ENCODE data around the gene NLGN4Y. TPM values are rescaled to one million over a fixed set of nuclear protein-coding genes. Genes with fewer than 3 reads are reported as not detected.

Gene NLGN4Y
- total and polyA plus RNA-seq, 10 of the 15 experiments (the other 5 are each of a cell fraction or from before 2014, with no cell fraction given), result not detected

DNA sequence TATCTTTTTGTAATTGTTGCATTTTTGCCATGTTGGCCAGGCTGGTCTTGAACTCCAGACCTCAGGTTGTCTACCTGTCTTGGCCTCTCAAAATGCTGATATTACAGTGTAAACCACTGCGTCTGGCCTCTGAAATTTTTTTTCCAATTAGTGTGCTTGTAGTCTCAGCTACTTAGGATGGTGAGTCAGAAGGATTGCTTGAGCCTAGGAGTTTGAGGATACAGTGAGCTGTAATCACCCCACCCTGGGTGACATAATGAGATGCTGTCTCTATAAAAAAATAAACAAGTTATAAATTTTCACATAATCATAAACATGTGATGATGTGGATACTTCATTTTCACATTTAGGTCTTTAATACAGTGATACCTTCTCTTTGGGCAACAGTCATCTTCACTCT, 154.9 kb downstream of the NLGN4Y start (continued):
- no peak for TF ChIP-seq IRF5 (IDR thresholded peaks at IDR 0.05; ENCODE audit: borderline replicate concordance)
- no peak for TF ChIP-seq MLLT1 (IDR thresholded peaks at IDR 0.05)
- TF ChIP-seq, protein P1, sequence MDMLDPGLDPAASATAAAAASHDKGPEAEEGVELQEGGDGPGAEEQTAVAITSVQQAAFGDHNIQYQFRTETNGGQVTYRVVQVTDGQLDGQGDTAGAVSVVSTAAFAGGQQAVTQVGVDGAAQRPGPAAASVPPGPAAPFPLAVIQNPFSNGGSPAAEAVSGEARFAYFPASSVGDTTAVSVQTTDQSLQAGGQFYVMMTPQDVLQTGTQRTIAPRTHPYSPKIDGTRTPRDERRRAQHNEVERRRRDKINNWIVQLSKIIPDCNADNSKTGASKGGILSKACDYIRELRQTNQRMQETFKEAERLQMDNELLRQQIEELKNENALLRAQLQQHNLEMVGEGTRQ (IDR thresholded peaks at IDR 0.05; ENCODE audit: borderline replicate concordance, low read depth, low read length), result no peak
- TF ChIP-seq ZNF24 (IDR thresholded peaks at IDR 0.05), result no peak
- no peak for TF ChIP-seq BRCA1 (IDR thresholded peaks at IDR 0.05; ENCODE audit: low read depth, low read length)
- no peak for TF ChIP-seq KDM1A (IDR thresholded peaks at IDR 0.05; ENCODE audit: borderline replicate concordance)

DNA sequence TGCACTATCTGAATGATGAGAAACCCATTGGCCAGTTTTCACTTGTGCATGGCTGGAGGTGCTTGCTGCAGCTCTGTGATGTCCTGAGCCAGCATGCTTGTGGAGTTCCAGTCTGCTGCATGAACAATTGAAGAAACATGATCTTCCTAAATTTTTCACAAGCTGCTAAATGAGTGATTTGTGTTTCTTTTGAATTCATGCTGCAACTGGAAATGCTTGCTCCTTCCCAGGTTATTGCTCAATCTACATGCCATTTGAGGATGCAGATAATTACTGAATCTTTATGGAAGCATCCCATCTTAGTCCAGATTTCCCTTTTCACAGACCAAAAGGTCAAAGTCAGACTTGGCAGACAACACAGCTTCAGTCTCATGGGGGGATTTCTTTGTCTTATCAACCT, 170.2 kb downstream of the NLGN4Y start:
- SMC1A ChIA-PET (ENCODE audit: uncharacterized antibody, unreplicated experiment), result no interaction called here
- in situ Hi-C loops (cut with MboI), result no loop called here
- CTCF ChIA-PET, result no interaction called here
- POLR2A ChIA-PET, result no interaction called here
- intact Hi-C loops (cut with micrococcal nuclease; ENCODE audit: unreplicated experiment), result no loop called here
- Histone ChIP-seq H3K79me2 (ENCODE audit: control insufficient read depth, insufficient read depth, low read length) (no peaks in the 10 kb centered on the region), H3K27ac (ENCODE audit: control insufficient read depth, insufficient read depth) (no peak overlapping the region), H3K9me3 (replicated peaks; ENCODE audit: control insufficient read depth, insufficient read depth, low read length) (no peaks in the 10 kb centered on the region), H3K4me3 (no peak overlapping the region), H3K4me2 (ENCODE audit: control insufficient read depth, insufficient read depth) (no peak overlapping the region), H3K9ac (ENCODE audit: control insufficient read depth, insufficient read depth, low read length) (no peak overlapping the region), H3K27me3 (replicated peaks in 1 of 2; ENCODE audit: control insufficient read depth in 2 of 2, insufficient read depth in 2 of 2, low read length in 1 of 2) (no peaks in the 10 kb centered on the region), H2AFZ (ENCODE audit: control insufficient read depth, low read depth, low read length) (no peak overlapping the region), H4K20me1 (ENCODE audit: control insufficient read depth, insufficient read depth) (no peaks in the 10 kb centered on the region), H3K4me1 (ENCODE audit: control insufficient read depth, insufficient read depth, low read length) (no peaks in the 10 kb centered on the region), H3K36me3 (ENCODE audit: control insufficient read depth in 2 of 2, insufficient read depth in 2 of 2, low read length in 1 of 2) (no peaks in the 10 kb centered on the region)
- DNase-seq (ENCODE audit: low read depth, low spot score), result no peak
- no TSS peak for BruUV-seq (replicated peaks)
- no peak for ATAC-seq
- FAIRE-seq, result no peak
- TF ChIP-seq CUX1 (IDR thresholded peaks at IDR 0.05; ENCODE audit: insufficient replicate concordance, low read depth, low read length), result no peak
- TF ChIP-seq ATF3 (IDR thresholded peaks at IDR 0.05; ENCODE audit: borderline replicate concordance, extremely low read depth, low read depth, low read length), result no peak
- RAD21 ChIA-PET (ENCODE audit: unreplicated experiment), result no interaction called here

Measured in GM12878 (cell line).